Astrocyte (in vitro differentiated cells and primary cell): ENCODE results near the gene CLCN5. TPM values are rescaled to one million over a fixed set of nuclear protein-coding genes. Genes with fewer than 3 reads are reported as not detected.

ENCODE experiments used
- DNase-seq: peaks from one replicate; pipeline ENCODE4 v3.0.0-alpha.2; 2010; ENCODE audit warnings: low read depth
- FAIRE-seq: peaks from 2 replicates; lab custom pipeline; 2011; peaks lifted over from hg19 to GRCh38; lab: Jason Lieb, UNC
- H2AFZ ChIP-seq: 2 replicates; pipeline ENCODE4 v1.6.0; 2012; ENCODE audit warnings: low read depth, low read length, inconsistent platforms
- H3K27ac ChIP-seq: 2 replicates; pipeline ENCODE4 v1.5.1; 2011; ENCODE audit warnings: low read depth, low read length, inconsistent platforms
- H3K27me3 ChIP-seq: 2 replicates; pipeline ENCODE4 v1.6.0; 2011; ENCODE audit warnings: low read length, inconsistent platforms; ENCODE audit not compliant: insufficient read depth
- H3K36me3 ChIP-seq: 2 replicates; pipeline ENCODE4 v1.5.1; 2011; ENCODE audit warnings: low read length, inconsistent platforms; ENCODE audit not compliant: insufficient read depth
- H3K4me1 ChIP-seq: 2 replicates; pipeline ENCODE4 v1.5.1; 2011; ENCODE audit warnings: low read length, inconsistent platforms; ENCODE audit not compliant: insufficient read depth
- H3K4me2 ChIP-seq: 2 replicates; pipeline ENCODE4 v1.6.0; 2012; ENCODE audit warnings: low read length, inconsistent platforms
- H3K4me3 ChIP-seq: 2 replicates; pipeline ENCODE4 v1.5.1; 2011; ENCODE audit warnings: low read depth, mild to moderate bottlenecking, low read length, inconsistent platforms; ENCODE audit not compliant: insufficient read depth
- H3K79me2 ChIP-seq: 2 replicates; pipeline ENCODE4 v1.6.0; 2012; ENCODE audit warnings: mild to moderate bottlenecking, low read length, inconsistent platforms; ENCODE audit not compliant: insufficient read depth
- H3K9ac ChIP-seq: 2 replicates; pipeline ENCODE4 v1.6.0; 2012; ENCODE audit warnings: mild to moderate bottlenecking, low read length, inconsistent platforms
- H3K9me3 ChIP-seq: 2 replicates; pipeline ENCODE4 v1.5.1; 2012; ENCODE audit warnings: low read depth, mild to moderate bottlenecking, low read length, inconsistent platforms; ENCODE audit not compliant: insufficient read depth
- H4K20me1 ChIP-seq: 2 replicates; pipeline ENCODE4 v1.6.0; 2012; ENCODE audit warnings: low read length, inconsistent platforms; ENCODE audit not compliant: insufficient read depth
- H3K27ac Mint-ChIP-seq: one replicate; pipeline ENCODE4 v1.8.0; 2021; ENCODE audit warnings: mild to moderate bottlenecking, mixed read lengths; ENCODE audit not compliant: unreplicated experiment
- H3K27me3 Mint-ChIP-seq: one replicate; pipeline ENCODE4 v1.8.0; 2021; ENCODE audit warnings: low read depth, mixed read lengths; ENCODE audit not compliant: unreplicated experiment
- H3K36me3 Mint-ChIP-seq: one replicate; pipeline ENCODE4 v1.8.0; 2021; ENCODE audit warnings: low read depth, mixed read lengths; ENCODE audit not compliant: unreplicated experiment
- H3K4me1 Mint-ChIP-seq: one replicate; pipeline ENCODE4 v1.8.0; 2021; ENCODE audit warnings: low read depth, mixed read lengths; ENCODE audit not compliant: unreplicated experiment
- H3K4me3 Mint-ChIP-seq: one replicate; pipeline ENCODE4 v1.8.0; 2021; ENCODE audit warnings: mild to moderate bottlenecking, moderate library complexity, mixed read lengths; ENCODE audit not compliant: unreplicated experiment
- H3K9me3 Mint-ChIP-seq: one replicate; pipeline ENCODE4 v1.8.0; 2021; ENCODE audit warnings: mild to moderate bottlenecking, mixed read lengths; ENCODE audit not compliant: unreplicated experiment
- EZH2 ChIP-seq: IDR thresholded peaks from 2 replicates; pipeline ENCODE4 v1.6.1; 2012; ENCODE audit warnings: mild to moderate bottlenecking, low read length, inconsistent platforms; ENCODE audit not compliant: insufficient read depth
- total RNA-seq: library from RNA; stranded (reverse); gene quantifications from 2 replicates; pipeline ENCODE4 v1.2.1, GENCODE V29; 2021
- TF ChIP-seq, protein P1 (sequence below): IDR thresholded peaks from 2 replicates; pipeline ENCODE4 v1.5.1; 2011; ENCODE audit warnings: low read depth, mild to moderate bottlenecking, inconsistent platforms, low read length, moderate library complexity; ENCODE audit not compliant: insufficient read depth

The CLCN5 gene
- total RNA-seq, 1 donor from 2014 or later = 16.7 TPM

DNA sequence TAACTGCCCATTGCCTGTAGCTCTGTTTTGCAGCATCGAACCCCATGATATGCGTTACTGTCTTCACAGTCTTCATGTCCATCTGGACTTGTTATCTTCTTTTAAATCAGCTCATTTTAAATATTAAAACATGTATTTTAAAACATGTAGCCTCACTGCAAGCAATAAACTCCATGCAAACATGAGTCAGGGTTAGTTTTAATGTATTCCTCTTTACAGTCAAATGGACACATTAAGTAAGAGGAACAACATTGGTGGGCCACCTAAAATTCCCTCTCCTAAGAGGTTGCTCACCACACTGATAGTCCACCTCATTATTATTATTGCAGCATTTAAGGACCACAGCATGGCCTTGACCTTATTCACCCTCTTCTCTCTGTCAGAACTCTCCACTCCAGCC lies 74.1 kb downstream of the CLCN5 start:
- FAIRE-seq = no peak
- H3K27me3 Mint-ChIP-seq = no peaks in the 10 kb centered on the region

DNA sequence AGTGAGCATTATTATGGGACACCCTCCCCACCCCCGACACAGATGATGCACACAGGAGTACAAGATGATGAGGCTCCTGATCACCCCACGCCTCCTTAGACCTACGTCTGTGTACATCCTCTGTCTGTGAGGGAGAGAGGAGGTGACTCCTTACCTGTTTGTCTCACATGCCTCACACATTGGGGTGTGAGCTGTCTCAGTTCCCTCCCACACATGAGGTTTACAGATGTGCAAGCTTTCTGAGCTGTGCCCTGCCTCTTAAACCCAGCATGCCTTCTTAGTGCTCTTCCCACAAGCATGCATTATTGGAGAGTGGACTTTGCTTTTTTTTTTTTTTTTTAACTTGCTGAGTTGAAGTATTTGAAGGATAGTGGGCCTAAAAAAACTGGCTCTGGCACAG lies 76.7 kb downstream of the CLCN5 start:
- no peak overlapping the region for H3K9ac ChIP-seq
- no peak overlapping the region for H3K4me3 Mint-ChIP-seq
- no peak overlapping the region for H3K27ac ChIP-seq
- no peak overlapping the region for H3K4me3 ChIP-seq
- H3K4me1 ChIP-seq = no peaks in the 10 kb centered on the region
- no peaks in the 10 kb centered on the region for H3K27me3 ChIP-seq
- H3K27me3 Mint-ChIP-seq = no peaks in the 10 kb centered on the region
- H3K4me1 Mint-ChIP-seq = peaks cover 34% of the 10 kb centered on the region
- no peak overlapping the region for H3K27ac Mint-ChIP-seq
- TF ChIP-seq, protein P1, sequence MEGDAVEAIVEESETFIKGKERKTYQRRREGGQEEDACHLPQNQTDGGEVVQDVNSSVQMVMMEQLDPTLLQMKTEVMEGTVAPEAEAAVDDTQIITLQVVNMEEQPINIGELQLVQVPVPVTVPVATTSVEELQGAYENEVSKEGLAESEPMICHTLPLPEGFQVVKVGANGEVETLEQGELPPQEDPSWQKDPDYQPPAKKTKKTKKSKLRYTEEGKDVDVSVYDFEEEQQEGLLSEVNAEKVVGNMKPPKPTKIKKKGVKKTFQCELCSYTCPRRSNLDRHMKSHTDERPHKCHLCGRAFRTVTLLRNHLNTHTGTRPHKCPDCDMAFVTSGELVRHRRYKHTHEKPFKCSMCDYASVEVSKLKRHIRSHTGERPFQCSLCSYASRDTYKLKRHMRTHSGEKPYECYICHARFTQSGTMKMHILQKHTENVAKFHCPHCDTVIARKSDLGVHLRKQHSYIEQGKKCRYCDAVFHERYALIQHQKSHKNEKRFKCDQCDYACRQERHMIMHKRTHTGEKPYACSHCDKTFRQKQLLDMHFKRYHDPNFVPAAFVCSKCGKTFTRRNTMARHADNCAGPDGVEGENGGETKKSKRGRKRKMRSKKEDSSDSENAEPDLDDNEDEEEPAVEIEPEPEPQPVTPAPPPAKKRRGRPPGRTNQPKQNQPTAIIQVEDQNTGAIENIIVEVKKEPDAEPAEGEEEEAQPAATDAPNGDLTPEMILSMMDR = no peak
- TF ChIP-seq EZH2 = no peak
- H3K9me3 Mint-ChIP-seq = no peaks in the 10 kb centered on the region
- H3K9me3 ChIP-seq = no peaks in the 10 kb centered on the region
- DNase-seq (no peak), FAIRE-seq (no peak)
- H3K36me3 ChIP-seq = no peaks in the 10 kb centered on the region
- H3K36me3 Mint-ChIP-seq = no peaks in the 10 kb centered on the region
- H3K79me2 ChIP-seq = no peaks in the 10 kb centered on the region
- H3K4me2 ChIP-seq = no peak overlapping the region
- no peak overlapping the region for H2AFZ ChIP-seq
- no peaks in the 10 kb centered on the region for H4K20me1 ChIP-seq

More for the DNA sequence above, 74.1 kb downstream of the CLCN5 start:
- Histone ChIP-seq H3K27ac (no peak overlapping the region), H3K4me3 (no peak overlapping the region), H3K4me1 (no peaks in the 10 kb centered on the region), H3K79me2 (no peaks in the 10 kb centered on the region), H3K9ac (no peak overlapping the region), H4K20me1 (no peaks in the 10 kb centered on the region), H3K27me3 (no peaks in the 10 kb centered on the region), H3K4me2 (no peak overlapping the region), H3K9me3 (no peaks in the 10 kb centered on the region), H2AFZ (no peak overlapping the region), H3K36me3 (no peaks in the 10 kb centered on the region)
- Mint-ChIP-seq H3K4me1 (peaks cover 54% of the 10 kb centered on the region), H3K4me3 (no peak overlapping the region), H3K27ac (no peak overlapping the region), H3K9me3 (no peaks in the 10 kb centered on the region), H3K36me3 (no peaks in the 10 kb centered on the region)
- TF ChIP-seq EZH2 = no peak
- TF ChIP-seq, protein P1 = no peak
- DNase-seq = no peak

DNA sequence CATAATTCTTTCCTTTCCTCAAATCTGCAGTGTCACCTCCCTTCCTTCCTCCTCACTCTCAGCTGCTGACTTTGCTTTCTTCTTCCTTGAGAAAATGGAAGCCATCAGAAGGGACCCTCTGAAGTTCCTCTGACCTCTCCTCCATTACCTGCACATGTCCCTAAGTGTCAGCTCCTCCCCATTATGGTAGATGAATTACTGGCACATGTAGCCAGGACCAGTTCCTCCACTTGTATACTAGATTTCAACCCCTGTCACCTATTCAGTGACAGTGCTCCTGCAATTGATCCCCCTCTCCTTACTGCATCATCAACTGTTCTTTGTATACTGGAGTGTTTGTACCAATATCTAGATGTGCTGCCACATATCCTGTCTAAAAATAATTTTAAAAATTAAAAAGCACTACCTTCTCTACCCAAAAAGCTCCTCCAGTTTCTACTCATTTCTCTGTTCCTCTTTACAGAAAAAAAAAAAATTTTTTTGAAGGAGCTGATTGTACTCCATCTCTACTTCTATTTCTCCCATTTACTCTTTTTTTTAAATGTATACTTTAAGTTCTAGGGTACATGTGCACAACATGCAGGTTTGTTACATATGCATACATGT lies 78.6 kb downstream of the CLCN5 start:
- Mint-ChIP-seq H3K4me3 (no peak overlapping the region), H3K27me3 (no peaks in the 10 kb centered on the region), H3K27ac (no peak overlapping the region), H3K36me3 (no peaks in the 10 kb centered on the region), H3K9me3 (no peaks in the 10 kb centered on the region), H3K4me1 (peaks cover 22% of the 10 kb centered on the region)
- no peak overlapping the region for H2AFZ ChIP-seq
- H3K36me3 ChIP-seq = no peaks in the 10 kb centered on the region
- DNase-seq (no peak), FAIRE-seq (no peak)
- no peak overlapping the region for H3K4me2 ChIP-seq
- H3K4me3 ChIP-seq = no peak overlapping the region
- no peaks in the 10 kb centered on the region for H3K9me3 ChIP-seq
- H3K79me2 ChIP-seq = no peaks in the 10 kb centered on the region
- TF ChIP-seq, protein P1 = no peak
- TF ChIP-seq EZH2 = no peak
- no peaks in the 10 kb centered on the region for H4K20me1 ChIP-seq
- H3K4me1 ChIP-seq = no peaks in the 10 kb centered on the region
- no peaks in the 10 kb centered on the region for H3K27me3 ChIP-seq
- H3K9ac ChIP-seq = no peak overlapping the region
- H3K27ac ChIP-seq = no peak overlapping the region
